NCI-H748 treated with DMSO at 0.1 percent for 48 hours (cell line): Measurements from ENCODE around the gene GPX6.
"Not testable (repeated sequence)": the region's sequence is repeated elsewhere in the genome, so short reads cannot be mapped to it uniquely, and the experiment has no call there.

Experiments used
- DNase-seq: peaks from one replicate; lab custom pipeline; 2025; lab: John Stamatoyannopoulos, UW

Gene GPX6, protein sequence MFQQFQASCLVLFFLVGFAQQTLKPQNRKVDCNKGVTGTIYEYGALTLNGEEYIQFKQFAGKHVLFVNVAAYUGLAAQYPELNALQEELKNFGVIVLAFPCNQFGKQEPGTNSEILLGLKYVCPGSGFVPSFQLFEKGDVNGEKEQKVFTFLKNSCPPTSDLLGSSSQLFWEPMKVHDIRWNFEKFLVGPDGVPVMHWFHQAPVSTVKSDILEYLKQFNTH

DNA sequence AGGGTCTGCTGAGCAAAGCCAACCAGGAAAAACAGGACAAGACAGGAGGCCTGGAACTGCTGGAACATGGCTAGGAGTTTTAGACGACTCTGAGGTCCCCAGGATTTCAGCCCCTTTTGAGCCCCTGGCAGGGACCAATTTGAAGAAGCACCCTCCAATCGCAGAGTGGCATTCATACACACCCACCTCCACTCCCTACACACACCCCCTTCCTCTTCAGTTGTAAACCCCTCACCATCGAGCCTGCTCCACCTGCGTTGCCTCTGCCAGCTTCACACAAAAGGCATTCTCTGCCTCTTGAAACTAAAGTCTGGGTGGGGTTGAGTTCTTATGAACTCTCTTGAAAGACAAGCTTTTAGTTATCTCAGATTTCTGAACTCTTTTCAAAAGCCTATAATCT lies at the start of gene GPX6:
Gene GPX6 (minus strand): TSS at position 118 of the 400 bp plus-strand sequence. CDS start 50 bp downstream, at position 68.
- DNase-seq, result no peak

GRCh38 chr6:28563430-28564095 lies 48.0 kb upstream of the GPX6 start:
- peak; percentile 20 for DNase-seq

- peak; percentile 38 for DNase-seq
These were observed 43.0 kb upstream of the GPX6 start for GRCh38 chr6:28558629-28559028.

GRCh38 chr6:28555136-28555535 lies 39.5 kb upstream of the GPX6 start:
- DNase-seq, result no peak

GRCh38 chr6:28553986-28554881 lies 38.6 kb upstream of the GPX6 start:
- no peak for DNase-seq

DNA sequence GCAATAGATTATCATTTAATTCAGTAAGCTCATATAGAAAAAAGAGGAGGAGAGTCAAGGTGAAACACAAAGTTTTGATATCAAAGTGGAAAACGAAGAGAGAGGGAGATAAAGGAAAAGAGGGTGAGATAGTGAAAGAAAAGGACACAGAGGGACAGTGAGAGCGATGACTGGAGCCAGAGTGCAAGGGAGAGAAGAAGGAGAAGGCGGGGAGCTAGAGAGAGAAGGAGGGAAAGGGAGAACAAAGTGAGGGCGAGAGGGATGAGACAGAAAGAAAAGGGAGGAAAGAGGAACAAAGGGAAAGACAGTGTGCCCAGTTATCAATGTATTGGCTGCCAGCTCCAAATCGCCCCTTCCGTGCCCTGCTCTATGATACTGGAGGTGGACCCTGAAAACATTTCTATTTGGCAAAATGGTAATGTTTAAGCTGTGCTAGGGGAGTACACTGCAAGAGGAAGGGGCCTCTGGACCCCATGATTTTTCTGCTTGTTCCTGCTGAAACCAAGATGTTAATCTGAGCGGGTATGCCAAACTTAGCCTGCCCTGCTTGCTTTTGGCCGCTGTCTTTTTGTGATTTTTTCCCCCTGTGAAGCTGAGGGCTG lies 37.9 kb upstream of the GPX6 start:
- DNase-seq, result no peak

DNA sequence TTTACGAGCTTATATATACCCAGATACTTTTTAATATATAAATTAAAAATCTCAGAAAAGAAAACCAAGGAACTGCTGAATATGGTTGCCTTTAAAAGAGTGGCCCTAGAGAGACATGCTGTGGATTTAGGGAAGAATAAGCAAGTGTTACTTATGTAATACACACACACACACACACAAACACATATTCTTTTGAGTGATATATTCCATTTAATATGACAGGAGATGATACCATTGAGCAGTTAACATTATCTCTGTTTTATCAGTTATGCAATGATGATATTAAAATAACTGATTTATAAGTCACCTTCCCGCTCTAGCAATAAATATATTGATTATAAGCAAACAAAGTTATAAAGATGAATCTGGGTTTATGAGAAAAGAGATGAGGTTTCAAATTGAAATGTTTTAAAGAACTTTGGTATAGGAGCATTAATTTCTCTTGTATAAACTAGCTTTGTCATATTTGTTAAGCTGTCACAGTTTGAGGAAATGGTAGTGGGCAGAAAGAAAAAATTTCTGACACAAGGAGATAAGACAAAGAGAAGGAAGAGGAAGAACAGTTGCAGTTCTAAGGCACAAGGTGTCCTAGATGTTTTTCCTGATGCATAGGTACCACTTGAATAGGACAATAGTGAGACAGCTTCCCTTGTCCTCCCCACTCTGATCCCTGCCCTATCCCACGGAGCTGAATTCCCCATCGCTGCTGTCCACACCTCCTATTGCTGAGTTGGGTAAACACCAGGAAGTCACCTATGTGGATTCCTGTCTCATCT lies 36.5 kb upstream of the GPX6 start:
- DNase-seq, result no peak

DNA sequence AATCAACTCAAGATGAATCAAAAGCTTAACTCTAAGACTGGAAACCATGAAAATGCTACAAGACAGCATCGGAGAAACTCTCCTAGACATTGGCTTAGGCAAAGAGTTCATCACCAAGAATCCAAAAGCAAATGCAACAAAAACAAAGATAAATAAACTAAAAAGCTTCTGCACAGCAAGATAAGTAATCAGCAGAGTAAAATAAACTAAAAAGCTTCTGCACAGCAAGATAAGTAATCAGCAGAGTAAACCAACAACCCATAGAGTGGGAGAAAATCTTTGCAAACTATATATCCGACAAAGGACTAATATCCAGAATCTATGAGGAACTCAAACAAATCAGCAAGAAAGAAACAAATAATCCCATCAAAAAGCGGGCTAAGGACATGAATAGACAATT lies 31.4 kb upstream of the GPX6 start:
- DNase-seq, result not testable (repeated sequence)

DNA sequence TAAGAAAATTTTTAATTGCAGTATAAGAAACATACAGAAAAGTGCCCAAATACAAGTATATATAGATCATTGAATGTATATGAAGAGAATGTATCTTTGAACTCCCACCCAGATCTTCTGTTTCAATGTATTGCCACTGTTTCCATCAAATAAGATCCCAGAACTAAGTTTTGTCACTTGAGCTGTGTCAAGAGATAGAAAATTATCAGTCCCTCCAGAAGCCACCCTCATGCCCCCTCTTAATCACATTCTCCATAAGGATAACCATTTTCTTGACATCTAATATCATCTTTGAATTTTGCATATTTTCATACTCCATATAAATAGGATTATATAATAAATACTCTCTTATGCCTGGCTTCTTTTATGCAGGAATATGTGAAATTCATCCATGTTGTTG lies 30.4 kb upstream of the GPX6 start:
- no peak for DNase-seq

DNA sequence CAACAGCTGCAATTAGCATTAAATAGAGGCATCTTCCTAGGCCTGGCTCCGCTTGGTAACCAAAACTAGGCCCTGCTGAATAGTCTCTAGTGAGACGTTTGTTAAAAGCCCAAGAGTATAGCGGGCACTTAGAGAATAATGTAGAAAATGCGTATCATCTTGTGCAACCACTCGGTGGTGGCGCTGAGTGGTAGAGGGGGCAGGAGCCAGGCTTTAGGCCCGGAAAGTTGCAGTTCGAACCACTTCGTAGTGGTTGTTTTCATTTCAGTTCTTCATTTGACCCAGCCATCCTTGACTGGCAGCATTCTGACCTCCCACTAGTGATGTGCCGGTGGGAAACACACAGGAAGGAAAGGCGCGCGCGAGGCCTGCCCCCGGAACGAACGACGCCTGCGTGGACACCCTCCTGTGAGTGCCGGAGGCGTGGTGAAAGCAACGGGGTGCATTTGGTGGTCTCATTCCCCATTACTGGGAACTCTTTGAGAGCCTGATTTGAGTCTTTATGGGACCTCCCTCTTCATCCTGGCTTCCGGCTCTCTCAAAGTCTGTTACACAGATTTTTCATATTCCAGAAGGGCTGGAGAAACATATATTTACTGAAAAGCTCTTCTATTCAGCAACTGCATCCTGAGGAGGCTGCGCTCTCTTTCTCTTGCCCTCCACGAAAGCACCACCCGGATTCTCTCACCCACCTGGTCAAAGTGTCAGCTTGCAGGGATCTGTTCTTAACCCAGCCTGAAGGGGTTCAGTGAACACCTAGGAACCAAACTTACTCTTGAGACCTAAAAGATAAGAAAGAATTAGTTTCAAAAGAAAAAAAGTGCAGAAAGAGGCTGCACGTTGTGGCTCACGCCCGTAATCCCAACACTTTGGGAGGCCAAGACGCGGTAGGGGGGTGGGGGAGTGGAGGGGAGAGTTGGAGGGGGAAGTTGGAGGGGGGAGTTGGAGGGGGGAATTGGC lies 28.3 kb upstream of the GPX6 start:
- no peak for DNase-seq

DNA sequence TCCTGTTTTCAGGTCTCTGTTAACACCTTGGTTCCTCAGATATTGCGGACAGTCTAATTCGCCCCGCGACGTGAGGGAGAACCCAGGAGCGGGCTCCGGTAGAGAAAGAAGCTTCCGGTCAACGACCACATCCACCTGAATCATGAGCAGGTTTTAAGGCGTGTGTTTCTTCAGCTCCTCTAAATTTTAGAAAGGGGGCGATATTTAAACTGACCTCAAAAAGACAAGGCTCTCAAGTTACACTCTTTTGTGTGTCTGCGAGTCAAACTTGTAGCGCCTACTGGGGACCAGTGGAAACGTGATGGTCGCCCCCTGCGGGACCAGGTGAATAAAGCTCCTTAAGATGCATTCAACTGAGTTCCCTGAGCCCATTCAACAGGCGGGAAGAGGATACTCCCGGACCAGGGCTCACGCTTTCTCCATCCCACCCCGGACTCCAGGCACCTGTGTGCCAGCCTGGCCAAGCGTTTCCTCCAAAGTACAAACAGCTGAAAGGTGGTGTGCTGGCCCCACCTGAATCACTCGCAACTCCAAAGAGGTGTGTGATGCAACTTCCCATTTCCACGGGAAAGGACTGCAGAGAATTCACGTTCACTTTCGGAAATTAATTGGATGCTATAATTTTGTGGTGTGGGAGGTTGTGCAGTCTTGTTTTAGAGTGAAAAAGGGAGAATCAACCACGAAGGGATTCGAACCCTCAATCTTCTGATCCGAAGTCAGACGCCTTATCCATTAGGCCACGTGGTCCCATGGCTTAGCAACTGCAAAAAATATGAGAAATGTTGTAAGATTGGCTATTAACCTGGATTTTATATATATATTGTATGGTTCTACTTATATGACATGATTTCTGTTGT lies 27.1 kb upstream of the GPX6 start:
- peak; percentile 91 for DNase-seq

DNA sequence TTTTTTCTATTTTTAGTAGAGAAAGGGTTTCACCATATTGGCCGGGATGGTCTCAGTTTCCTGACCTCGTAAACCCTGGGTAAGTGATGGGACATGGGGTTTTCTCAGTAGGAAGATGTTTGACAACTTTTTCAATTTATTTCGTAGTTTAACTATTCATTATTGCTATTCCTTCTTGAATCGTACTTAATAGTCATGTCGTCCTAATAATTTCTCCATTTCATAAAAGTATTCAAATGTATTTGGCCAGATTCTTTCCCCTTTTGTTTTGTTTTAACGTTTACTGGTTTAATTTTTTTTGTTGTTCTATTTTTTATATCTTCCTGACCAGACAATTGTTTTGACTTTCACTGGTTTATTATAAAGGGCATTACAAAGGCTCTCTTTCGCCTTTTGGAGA lies 26.4 kb upstream of the GPX6 start:
- DNase-seq, result no peak

DNA sequence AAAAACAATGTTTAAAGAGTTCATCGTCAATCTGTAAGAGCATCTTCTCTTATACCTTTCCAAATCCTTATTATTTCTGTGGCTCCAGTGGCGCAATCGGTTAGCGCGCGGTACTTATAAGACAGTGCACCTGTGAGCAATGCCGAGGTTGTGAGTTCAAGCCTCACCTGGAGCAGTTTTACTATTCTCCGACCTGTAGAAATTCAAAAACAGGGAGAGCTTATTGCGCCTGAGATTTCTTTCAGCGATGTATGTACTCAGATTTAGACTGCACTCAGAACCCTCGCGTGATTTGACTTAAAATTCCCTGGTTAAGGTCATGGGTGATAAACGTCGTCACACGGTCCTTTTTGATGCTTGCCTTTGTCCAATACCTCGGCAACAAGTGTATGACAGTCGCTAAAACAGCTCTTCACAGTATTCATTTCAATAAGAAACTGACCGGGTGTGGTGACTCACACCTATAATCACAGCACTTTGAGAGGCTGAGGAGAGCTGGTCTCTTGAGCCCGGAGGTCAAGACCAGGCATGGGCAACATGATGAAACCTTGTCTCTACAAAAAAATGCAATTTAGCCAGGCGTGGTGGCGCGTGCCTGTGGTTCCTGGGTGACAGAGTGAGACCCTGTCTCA lies 22.0 kb upstream of the GPX6 start:
- no peak for DNase-seq

DNA sequence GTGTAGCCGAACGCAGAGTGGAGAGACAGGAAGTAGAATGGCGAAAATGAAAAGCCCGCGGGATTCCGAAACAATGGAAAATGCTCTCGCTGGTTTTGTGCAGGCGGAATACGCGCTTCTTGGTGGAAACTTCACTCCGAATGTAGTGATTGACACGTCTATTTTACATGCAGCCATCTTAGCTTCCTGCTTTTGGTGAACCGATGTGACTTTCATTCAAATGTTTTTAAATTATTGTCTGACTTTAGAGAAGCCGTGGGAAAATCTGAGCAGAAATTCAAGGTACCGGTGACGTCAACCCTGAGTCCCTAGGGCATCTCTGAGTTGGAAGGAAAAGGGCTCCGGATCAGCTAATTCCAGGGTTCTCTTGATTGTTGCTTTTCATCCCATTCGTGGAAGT lies 21.5 kb upstream of the GPX6 start:
- DNase-seq, result no peak

DNA sequence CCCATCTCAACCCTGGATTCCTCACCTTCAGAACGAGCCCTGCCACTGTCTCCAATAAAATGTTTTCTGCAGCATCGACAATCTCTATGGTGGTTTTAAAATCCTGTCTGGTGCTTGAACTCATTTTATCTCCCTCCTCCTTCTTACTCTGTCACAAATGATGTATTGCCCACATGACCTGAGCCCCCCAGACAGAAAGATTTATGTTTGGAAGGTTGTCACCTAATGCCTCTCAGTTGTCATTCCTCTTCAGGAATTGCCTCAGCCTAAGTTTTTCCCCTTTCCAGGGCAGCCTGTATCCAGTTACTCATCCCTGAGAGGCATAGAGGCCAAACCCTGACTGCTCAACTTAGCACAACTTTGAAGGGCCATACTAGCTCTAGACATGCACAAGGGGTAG lies 19.3 kb upstream of the GPX6 start:
- DNase-seq, result no peak

- no peak for DNase-seq
These were observed 18.7 kb upstream of the GPX6 start for GRCh38 chr6:28534306-28534705.

DNA sequence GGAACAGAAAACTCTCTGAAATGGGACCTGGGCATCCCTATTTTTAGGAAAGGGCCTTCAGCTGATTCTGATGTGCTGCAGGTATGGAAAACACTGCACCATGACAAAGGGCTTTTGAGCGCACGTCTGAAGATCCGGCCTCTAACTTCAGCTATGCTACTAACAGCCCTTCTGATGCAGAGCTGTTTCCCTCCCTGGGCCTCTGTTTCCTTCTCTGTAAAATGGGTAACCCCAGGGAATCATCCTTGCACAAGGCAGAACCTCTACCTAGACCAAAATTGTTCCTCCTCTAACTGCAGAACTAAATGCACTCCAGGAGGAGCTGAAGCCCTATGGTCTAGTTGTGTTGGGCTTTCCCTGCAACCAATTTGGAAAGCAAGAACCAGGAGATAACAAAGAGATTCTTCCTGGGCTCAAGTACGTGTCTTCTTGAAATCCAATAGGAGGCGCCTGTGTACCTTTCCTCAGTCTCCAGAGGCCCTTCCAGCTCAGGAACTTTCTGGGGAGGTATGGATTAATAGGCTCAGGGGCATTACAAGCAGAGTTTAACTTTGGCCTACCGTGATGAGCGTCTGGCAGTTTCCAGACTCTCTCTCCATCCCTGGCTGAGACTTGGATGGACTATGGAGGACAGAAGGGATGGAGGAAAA lies 16.0 kb upstream of the GPX6 start:
- DNase-seq, result no peak

GRCh38 chr6:28530777-28531176 lies 15.2 kb upstream of the GPX6 start:
- DNase-seq, result no peak
